Muscle of back (tissue), 11 donors: ENCODE results near the gene HOXB6. TPM values are rescaled to one million over a fixed set of nuclear protein-coding genes. Genes with fewer than 3 reads are reported as not detected.

Experiments used
- DNase-seq, 3 donors: peaks; one replicate each; pipeline versions ENCODE4 v3.0.0 to v3.0.0-alpha.2; 2013
- polyA plus RNA-seq, 10 donors: library from polyadenylated mRNA; unstranded; fragments of 120-200 nt; gene quantifications; one replicate each; pipeline ENCODE4 v1.2.1, GENCODE V29; 2013; ENCODE audit not compliant: insufficient read length in 10 of 10

The HOXB6 gene
- polyA plus RNA-seq, 10 donors, result 1.6 to 7.2 (median 2.8) TPM

GRCh38 chr17:48624118-48624517, 19.3 kb upstream of the HOXB6 start:
- no peak for DNase-seq

- DNase-seq, result no peak
Measured at GRCh38 chr17:48623583-48623982, 18.8 kb upstream of the HOXB6 start.

GRCh38 chr17:48622857-48623256, 18.1 kb upstream of the HOXB6 start:
- DNase-seq, result no peak

GRCh38 chr17:48621410-48622392, 16.9 kb upstream of the HOXB6 start:
- no peak for DNase-seq

- no peak for DNase-seq
Measured at GRCh38 chr17:48620461-48621139, 15.8 kb upstream of the HOXB6 start.

- DNase-seq, result no peak
Measured at GRCh38 chr17:48619826-48620449, 15.2 kb upstream of the HOXB6 start.

GRCh38 chr17:48618256-48618896, 13.6 kb upstream of the HOXB6 start:
- peak; percentile 80 to 93 (median 93) for DNase-seq

GRCh38 chr17:48617471-48618255, 12.9 kb upstream of the HOXB6 start:
- DNase-seq, result no peak

- DNase-seq, result no peak
Measured at GRCh38 chr17:48616717-48617470, 12.1 kb upstream of the HOXB6 start.

GRCh38 chr17:48615963-48616716, 11.4 kb upstream of the HOXB6 start:
- DNase-seq, result no peak

GRCh38 chr17:48615047-48615962, 10.5 kb upstream of the HOXB6 start, which contains the start of gene HOXB8:
Gene HOXB8, minus strand, starts transcription at chr17:48615292. Its CDS starts 588 bp downstream, at chr17:48614704.
- DNase-seq, result no peak

- DNase-seq, result peak in 1 of 3 donors; percentile 73
Measured at GRCh38 chr17:48613862-48614694, 9.3 kb upstream of the HOXB6 start.

GRCh38 chr17:48612854-48613691, 8.3 kb upstream of the HOXB6 start:
- DNase-seq, result peak in 2 of 3 donors; percentile 37 to 67

GRCh38 chr17:48612456-48612853, 7.7 kb upstream of the HOXB6 start:
- DNase-seq, result peak in 1 of 3 donors; percentile 33

GRCh38 chr17:48611681-48612455, 7.1 kb upstream of the HOXB6 start:
- no peak for DNase-seq
